ENCODE results near the gene ZBTB21. TPM values are rescaled to one million over a fixed set of nuclear protein-coding genes. Genes with fewer than 3 reads are reported as not detected.

The ZBTB21 gene
- polyA plus RNA-seq, 3 donors = 4.7 to 7.2 (median 6.3) TPM

- no peak overlapping the region for H3K27ac Mint-ChIP-seq
- peaks cover 6 to 7% of the 10 kb centered on the region in 2 donors for H3K9me3 ChIP-seq (replicated peaks in 1 of 2; ENCODE audit: control insufficient read depth in 1 of 2, insufficient read depth in 1 of 2, low read length in 2 of 2)
- no peak overlapping the region for H3K4me3 ChIP-seq (replicated peaks in 1 of 3; ENCODE audit: low read depth in 2 of 3, low read length in 3 of 3)
- no peaks in the 10 kb centered on the region for H3K4me1 ChIP-seq (ENCODE audit: control insufficient read depth in 1 of 2, insufficient read depth in 2 of 2, low read length in 2 of 2)
- intact Hi-C loops (cut with micrococcal nuclease) = no loop called here
- no peak overlapping the region for H3K9ac ChIP-seq (ENCODE audit: insufficient read depth, low read length, poor library complexity, severe bottlenecking)
- H3K27me3 Mint-ChIP-seq (ENCODE audit: low read depth in 3 of 3) = peaks cover 0 to 3% (median 0%) of the 10 kb centered on the region in 3 donors
- no peak overlapping the region for H3K27ac ChIP-seq (ENCODE audit: low read depth in 1 of 2, low read length in 2 of 2)
- H3K4me2 ChIP-seq (replicated peaks; ENCODE audit: extremely low read depth, low read length, poor library complexity, severe bottlenecking) = no peak overlapping the region
- H3K27me3 ChIP-seq (ENCODE audit: control insufficient read depth in 2 of 2, insufficient read depth in 2 of 2, low read length in 2 of 2) = no peaks in the 10 kb centered on the region
- no peak overlapping the region for H2AFZ ChIP-seq (ENCODE audit: insufficient read depth, low read depth, low read length, poor library complexity, severe bottlenecking)
- H3K79me2 ChIP-seq (ENCODE audit: insufficient read depth, low read length) = no peaks in the 10 kb centered on the region
- WGBS (ENCODE audit: insufficient coverage) = no CpG with 5 or more reads among the region's 1 CpG
- no peak overlapping the region for H3K4me3 Mint-ChIP-seq
- no peaks in the 10 kb centered on the region for H4K20me1 ChIP-seq (ENCODE audit: insufficient read depth, low read length)
- H3K9me3 Mint-ChIP-seq = peaks cover 4 to 17% (median 12%) of the 10 kb centered on the region in 7 donors
- H3K36me3 ChIP-seq (replicated peaks in 1 of 2; ENCODE audit: control insufficient read depth in 1 of 2, insufficient read depth in 2 of 2, low read length in 2 of 2) = no peaks in the 10 kb centered on the region
- TF ChIP-seq CTCF (IDR thresholded peaks at IDR 0.05) = no peak
- H3K4me1 Mint-ChIP-seq = no peaks in the 10 kb centered on the region
- no peak for DNase-seq
- H3K36me3 Mint-ChIP-seq = peaks cover 0 to 2% of the 10 kb centered on the region in 2 donors
Measured at GRCh38 chr21:41983229-41983628, 26.9 kb downstream of the ZBTB21 start.

- peaks cover 0 to 5% (median 0%) of the 10 kb centered on the region in 3 donors for H3K27me3 Mint-ChIP-seq (ENCODE audit: low read depth in 3 of 3)
- no peaks in the 10 kb centered on the region for H3K4me1 Mint-ChIP-seq
- Histone ChIP-seq H3K36me3 (replicated peaks in 1 of 2; ENCODE audit: control insufficient read depth in 1 of 2, insufficient read depth in 2 of 2, low read length in 2 of 2) (no peaks in the 10 kb centered on the region), H3K27ac (ENCODE audit: low read depth in 1 of 2, low read length in 2 of 2) (no peak overlapping the region), H3K4me1 (ENCODE audit: control insufficient read depth in 1 of 2, insufficient read depth in 2 of 2, low read length in 2 of 2) (no peaks in the 10 kb centered on the region), H4K20me1 (ENCODE audit: insufficient read depth, low read length) (no peaks in the 10 kb centered on the region), H3K9ac (ENCODE audit: insufficient read depth, low read length, poor library complexity, severe bottlenecking) (no peak overlapping the region), H3K9me3 (replicated peaks in 1 of 2; ENCODE audit: control insufficient read depth in 1 of 2, insufficient read depth in 1 of 2, low read length in 2 of 2) (peaks cover 6 to 7% of the 10 kb centered on the region in 2 donors), H2AFZ (ENCODE audit: insufficient read depth, low read depth, low read length, poor library complexity, severe bottlenecking) (no peak overlapping the region), H3K4me3 (replicated peaks in 1 of 3; ENCODE audit: low read depth in 2 of 3, low read length in 3 of 3) (no peak overlapping the region), H3K27me3 (ENCODE audit: control insufficient read depth in 2 of 2, insufficient read depth in 2 of 2, low read length in 2 of 2) (no peaks in the 10 kb centered on the region), H3K4me2 (replicated peaks; ENCODE audit: extremely low read depth, low read length, poor library complexity, severe bottlenecking) (no peak overlapping the region), H3K79me2 (ENCODE audit: insufficient read depth, low read length) (no peaks in the 10 kb centered on the region)
- H3K27ac Mint-ChIP-seq = no peak overlapping the region
- intact Hi-C loops (cut with micrococcal nuclease) = no loop called here
- DNase-seq = no peak
- H3K4me3 Mint-ChIP-seq = no peak overlapping the region
- peaks cover 4 to 17% (median 12%) of the 10 kb centered on the region in 7 donors for H3K9me3 Mint-ChIP-seq
- no peak for TF ChIP-seq CTCF (IDR thresholded peaks at IDR 0.05)
- H3K36me3 Mint-ChIP-seq = no peaks in the 10 kb centered on the region
Measured at GRCh38 chr21:41980561-41980960, 29.6 kb downstream of the ZBTB21 start.

Measured in CD14-positive monocyte (primary cell).